OCI-LY3 (cell line): ENCODE results near the gene DYNC1I2.

Experiments
- H2AFZ ChIP-seq: fragments of 200-600, 300-600 bp; shearing (Covaris generic); 2 replicates; pipeline ENCODE4 v1.6.0; 2014; ENCODE audit warnings: antibody characterized with exemption, low read depth, low read length
- H3K27ac ChIP-seq: fragments of 200-600, 300-600 bp; sonication (generic); 2 replicates; pipeline ENCODE4 v1.5.1; 2014; ENCODE audit warnings: mild to moderate bottlenecking, low read length, moderate library complexity, mixed read lengths
- H3K27me3 ChIP-seq: fragments of 200-600, 300-600 bp; sonication (generic); 2 replicates; pipeline ENCODE4 v1.6.1; 2014; ENCODE audit warnings: low read depth, low read length, mixed read lengths
- H3K36me3 ChIP-seq: fragments of 200-600, 300-600 bp; sonication (generic); replicated peaks from 2 replicates; pipeline ENCODE3; 2014; ENCODE audit warnings: low read depth, low read length, mixed read lengths
- H3K4me1 ChIP-seq: fragments of 300-600, 200-600 bp; sonication (generic); 2 replicates; pipeline ENCODE4 v1.6.1; 2014; ENCODE audit warnings: low read length, mixed read lengths
- H3K4me2 ChIP-seq: fragments of 200-600, 300-600 bp; sonication (generic); 2 replicates; pipeline ENCODE4 v1.6.1; 2014; ENCODE audit warnings: low read length, mixed read lengths
- H3K4me3 ChIP-seq: fragments of 300-600, 200-600 bp; sonication (generic); 2 replicates; pipeline ENCODE4 v1.5.1; 2014; ENCODE audit warnings: antibody characterized with exemption, mild to moderate bottlenecking, low read length, moderate library complexity
- H3K79me2 ChIP-seq: fragments of 300-600, 200-600 bp; shearing (Covaris generic); 2 replicates; pipeline ENCODE4 v1.6.1; 2014; ENCODE audit warnings: mild to moderate bottlenecking, low read length, mixed read lengths
- H3K9ac ChIP-seq: fragments of 300-600, 200-600 bp; shearing (Covaris generic); 2 replicates; pipeline ENCODE4 v1.6.0; 2014; ENCODE audit warnings: mild to moderate bottlenecking, low read length, moderate library complexity
- H3K9me3 ChIP-seq: fragments of 200-600, 300-600 bp; shearing (Covaris generic); 2 replicates; pipeline ENCODE4 v1.6.1; 2014; ENCODE audit warnings: low read length, mixed read lengths; ENCODE audit not compliant: insufficient read depth
- H4K20me1 ChIP-seq: fragments of 200-600, 300-600 bp; sonication (generic); 2 replicates; pipeline ENCODE4 v1.6.1; 2016; ENCODE audit warnings: low read length, mixed read lengths; ENCODE audit not compliant: insufficient read depth
- CTCF ChIP-seq: fragments of 200-600, 300-600 bp; sonication (generic); IDR thresholded peaks from 2 replicates; pipeline ENCODE4 v1.5.1; 2014; ENCODE audit warnings: antibody characterized with exemption, low read length, low read depth
- EZH2phosphoT487 ChIP-seq: fragments of 200-600 bp; shearing (Covaris generic); IDR thresholded peaks from 2 replicates; pipeline ENCODE4 v1.6.1; 2018; ENCODE audit warnings: antibody characterized with exemption, mixed run types, low read depth

DYNC1I2 gene

GRCh38 chr2:171719660-171720059 lies 32.4 kb downstream of the DYNC1I2 start:
- H3K27ac ChIP-seq: no peak overlapping the region
- H4K20me1 ChIP-seq: no peaks in the 10 kb centered on the region
- no peak overlapping the region for H2AFZ ChIP-seq
- no peaks in the 10 kb centered on the region for H3K9me3 ChIP-seq
- H3K27me3 ChIP-seq: no peaks in the 10 kb centered on the region
- H3K4me1 ChIP-seq: no peaks in the 10 kb centered on the region
- no peak overlapping the region for H3K9ac ChIP-seq
- H3K79me2 ChIP-seq: no peaks in the 10 kb centered on the region
- TF ChIP-seq CTCF: no peak
- TF ChIP-seq EZH2phosphoT487: no peak
- no peak overlapping the region for H3K4me2 ChIP-seq
- H3K36me3 ChIP-seq: peaks cover 14% of the 10 kb centered on the region
- H3K4me3 ChIP-seq: no peak overlapping the region

GRCh38 chr2:171723716-171724683 lies 36.7 kb downstream of the DYNC1I2 start:
- H2AFZ ChIP-seq: no peak overlapping the region
- no peaks in the 10 kb centered on the region for H3K4me1 ChIP-seq
- no peak overlapping the region for H3K9ac ChIP-seq
- H4K20me1 ChIP-seq: no peaks in the 10 kb centered on the region
- H3K4me2 ChIP-seq: no peak overlapping the region
- H3K27ac ChIP-seq: no peak overlapping the region
- no peak overlapping the region for H3K4me3 ChIP-seq
- no peaks in the 10 kb centered on the region for H3K9me3 ChIP-seq
- H3K79me2 ChIP-seq: no peaks in the 10 kb centered on the region
- H3K36me3 ChIP-seq: peaks cover 16% of the 10 kb centered on the region
- no peaks in the 10 kb centered on the region for H3K27me3 ChIP-seq
- no peak for TF ChIP-seq EZH2phosphoT487
- TF ChIP-seq CTCF: no peak

- Histone ChIP-seq H3K4me1 (no peaks in the 10 kb centered on the region), H3K9me3 (no peaks in the 10 kb centered on the region), H3K79me2 (no peaks in the 10 kb centered on the region), H2AFZ (no peak overlapping the region), H3K4me2 (no peak overlapping the region), H3K27ac (no peak overlapping the region), H3K27me3 (no peaks in the 10 kb centered on the region), H4K20me1 (no peaks in the 10 kb centered on the region), H3K9ac (no peak overlapping the region), H3K4me3 (no peak overlapping the region), H3K36me3 (peaks cover 37% of the 10 kb centered on the region)
- TF ChIP-seq EZH2phosphoT487 (no peak), CTCF (no peak)
Measured at GRCh38 chr2:171726847-171727450, 39.7 kb downstream of the DYNC1I2 start.
